Panc1 (cell line): ENCODE data around the gene UNC5B. TPM values are rescaled to one million over a fixed set of nuclear protein-coding genes. Genes with fewer than 3 reads are reported as not detected.

Source experiments
- ATAC-seq: fragments of 200-7000 bp; cut with Tn5 transposase; 2 replicates; pipeline ENCODE4 v1.9.1; 2020; ENCODE audit warnings: mild to moderate bottlenecking, moderate library complexity
- BruUV-seq: library from RNA; stranded (reverse); fragments of 400-500 nt; replicated peaks from 2 replicates; lab custom pipeline; 2021; lab: Mats Ljungman, UMichigan
- CTCF ChIA-PET: fragments of 300-600 bp; sonication (Branson Sonifier 250); formaldehyde crosslinking; loops from one replicate; lab custom pipeline; 2022; ENCODE audit warnings: antibody characterized with exemption; lab: Charles Lee
- POLR2A ChIA-PET: fragments of 300-600 bp; sonication (Branson Sonifier 250); formaldehyde crosslinking; loops from one replicate; lab custom pipeline; 2022; ENCODE audit warnings: antibody characterized with exemption; lab: Charles Lee
- DNase-seq: peaks from one replicate; pipeline ENCODE4 v3.0.0-alpha.2; 2010; ENCODE audit warnings: low read depth, low spot score
- H3K27ac ChIP-seq: 2 replicates; pipeline ENCODE4 v1.5.1; 2011; ENCODE audit warnings: mild to moderate bottlenecking, low read length, inconsistent platforms
- H3K27me3 ChIP-seq: fragments of 200-500 bp; sonication (Bioruptor generic); 2 replicates; pipeline ENCODE4 v1.6.0; 2014; ENCODE audit warnings: low read length, inconsistent platforms; ENCODE audit not compliant: control insufficient read depth, insufficient read depth
- H3K36me3 ChIP-seq: fragments of 200-500 bp; sonication (Bioruptor generic); 2 replicates; pipeline ENCODE4 v1.5.1; 2014; ENCODE audit warnings: inconsistent platforms, mild to moderate bottlenecking, low read length, moderate library complexity; ENCODE audit not compliant: control insufficient read depth, insufficient read depth
- H3K4me1 ChIP-seq: 2 replicates; pipeline ENCODE4 v1.5.1; 2011; ENCODE audit warnings: inconsistent platforms, mild to moderate bottlenecking, low read length, moderate library complexity; ENCODE audit not compliant: control insufficient read depth, insufficient read depth
- H3K4me3 ChIP-seq, 2 experiments: 2 replicates each; pipeline ENCODE4 v1.5.1; 2011 to 2012; ENCODE audit warnings: low read depth in 2 of 2, low read length in 2 of 2, mild to moderate bottlenecking in 2 of 2, inconsistent platforms in 1 of 2, moderate library complexity in 1 of 2
- H3K9me3 ChIP-seq: fragments of 200-500 bp; sonication (Bioruptor generic); 2 replicates; pipeline ENCODE4 v1.5.1; 2014; ENCODE audit warnings: low read depth, mild to moderate bottlenecking, inconsistent platforms, low read length, moderate library complexity; ENCODE audit not compliant: control insufficient read depth, insufficient read depth
- POLR2AphosphoS5 ChIP-seq: IDR thresholded peaks from 2 replicates; pipeline ENCODE4 v1.6.1; 2012; ENCODE audit warnings: mild to moderate bottlenecking, low read depth, low read length, moderate library complexity
- SIN3A ChIP-seq: IDR thresholded peaks from 2 replicates; pipeline ENCODE4 v1.6.1; 2012; ENCODE audit warnings: low read depth, mild to moderate bottlenecking, low read length, moderate library complexity, borderline replicate concordance; ENCODE audit not compliant: insufficient read depth
- TCF7L2 ChIP-seq: IDR thresholded peaks from 2 replicates; pipeline ENCODE4 v1.6.1; 2011; ENCODE audit warnings: mild to moderate bottlenecking, low read depth, low read length, inconsistent platforms
- in situ Hi-C: cut with HindIII; loops from 2 replicates; pipeline ENCODE4 v1.10.0; 2016; ENCODE audit warnings: low sequenced_read_pairs, low pct_unique_long_range_greater_than_20kb
- intact Hi-C: fragments of 100-400 bp; cut with micrococcal nuclease; formaldehyde crosslinking; loops from one replicate; pipeline ENCODE4 v1.10.0; 2022; ENCODE audit not compliant: unreplicated experiment
- total RNA-seq: library from RNA; stranded (reverse); gene quantifications from one replicate; pipeline ENCODE4 v1.2.1, GENCODE V29; 2021; ENCODE audit not compliant: unreplicated experiment
- TF ChIP-seq, protein P1 (sequence below), 2 experiments: IDR thresholded peaks; 2 replicates each; pipeline ENCODE4 v1.6.1; 2011 to 2012; ENCODE audit warnings: low read depth in 2 of 2, control low read depth in 1 of 2, low read length in 1 of 2, mild to moderate bottlenecking in 1 of 2, moderate library complexity in 1 of 2; ENCODE audit not compliant: insufficient read depth in 1 of 2
- TF ChIP-seq, protein P2 (sequence below): fragments of 450-650 bp; IDR thresholded peaks from 2 replicates; pipeline ENCODE4 v1.5.1; 2017; ENCODE audit warnings: mild to moderate bottlenecking

UNC5B gene
- total RNA-seq, 1 experiment from 2014 or later = 1.1 TPM

DNA sequence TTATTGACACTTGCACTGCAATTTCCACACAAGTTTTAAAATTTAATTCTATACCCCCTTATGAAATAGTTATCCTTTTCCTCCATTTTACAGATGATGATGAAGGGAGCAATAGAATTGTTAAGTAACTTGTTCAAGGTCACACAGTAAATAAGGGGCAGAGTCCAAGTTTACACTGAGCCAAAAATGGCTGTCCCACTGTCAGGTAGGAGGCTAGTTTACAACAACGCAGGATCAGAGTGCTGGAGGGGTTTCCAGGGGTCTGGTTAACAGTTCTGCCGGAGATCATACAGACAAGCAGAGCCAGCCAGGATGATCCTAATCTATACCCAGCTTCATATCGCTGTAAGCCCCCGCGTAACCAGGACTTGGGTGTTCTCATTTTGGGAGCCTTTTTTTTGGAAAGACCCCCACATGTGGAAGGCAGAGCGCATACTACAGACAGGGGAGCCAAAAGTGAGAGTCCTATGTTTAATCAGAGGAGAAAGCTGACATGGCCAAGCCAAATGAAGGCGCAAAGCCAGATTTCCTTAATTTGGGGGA is 524 bp upstream of the UNC5B start:
- Histone ChIP-seq H3K36me3 (peaks cover 4% of the 10 kb centered on the region; the same call in 1 of the 2 replicates), H3K27ac (no peak overlapping the region), H3K4me3 (peak overlapping the region; percentile 51 to 54), H3K9me3 (no peaks in the 10 kb centered on the region), H3K4me1 (peaks cover 19% of the 10 kb centered on the region), H3K27me3 (peaks cover 41% of the 10 kb centered on the region)
- ChIA-PET CTCF (no interaction called here), POLR2A (no interaction called here)
- DNase-seq (no peak), ATAC-seq (no peak)
- BruUV-seq = no TSS peak
- in situ Hi-C loops = no loop called here
- intact Hi-C loops = no loop called here
- TF ChIP-seq TCF7L2 (no peak), POLR2AphosphoS5 (no peak), SIN3A (no peak)
- TF ChIP-seq, protein P1, sequence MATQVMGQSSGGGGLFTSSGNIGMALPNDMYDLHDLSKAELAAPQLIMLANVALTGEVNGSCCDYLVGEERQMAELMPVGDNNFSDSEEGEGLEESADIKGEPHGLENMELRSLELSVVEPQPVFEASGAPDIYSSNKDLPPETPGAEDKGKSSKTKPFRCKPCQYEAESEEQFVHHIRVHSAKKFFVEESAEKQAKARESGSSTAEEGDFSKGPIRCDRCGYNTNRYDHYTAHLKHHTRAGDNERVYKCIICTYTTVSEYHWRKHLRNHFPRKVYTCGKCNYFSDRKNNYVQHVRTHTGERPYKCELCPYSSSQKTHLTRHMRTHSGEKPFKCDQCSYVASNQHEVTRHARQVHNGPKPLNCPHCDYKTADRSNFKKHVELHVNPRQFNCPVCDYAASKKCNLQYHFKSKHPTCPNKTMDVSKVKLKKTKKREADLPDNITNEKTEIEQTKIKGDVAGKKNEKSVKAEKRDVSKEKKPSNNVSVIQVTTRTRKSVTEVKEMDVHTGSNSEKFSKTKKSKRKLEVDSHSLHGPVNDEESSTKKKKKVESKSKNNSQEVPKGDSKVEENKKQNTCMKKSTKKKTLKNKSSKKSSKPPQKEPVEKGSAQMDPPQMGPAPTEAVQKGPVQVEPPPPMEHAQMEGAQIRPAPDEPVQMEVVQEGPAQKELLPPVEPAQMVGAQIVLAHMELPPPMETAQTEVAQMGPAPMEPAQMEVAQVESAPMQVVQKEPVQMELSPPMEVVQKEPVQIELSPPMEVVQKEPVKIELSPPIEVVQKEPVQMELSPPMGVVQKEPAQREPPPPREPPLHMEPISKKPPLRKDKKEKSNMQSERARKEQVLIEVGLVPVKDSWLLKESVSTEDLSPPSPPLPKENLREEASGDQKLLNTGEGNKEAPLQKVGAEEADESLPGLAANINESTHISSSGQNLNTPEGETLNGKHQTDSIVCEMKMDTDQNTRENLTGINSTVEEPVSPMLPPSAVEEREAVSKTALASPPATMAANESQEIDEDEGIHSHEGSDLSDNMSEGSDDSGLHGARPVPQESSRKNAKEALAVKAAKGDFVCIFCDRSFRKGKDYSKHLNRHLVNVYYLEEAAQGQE (IDR thresholded peaks at IDR 0.05; ENCODE audit: insufficient read depth in 1 of 2, low read depth in 2 of 2, low read length in 1 of 2) = no peak
- TF ChIP-seq, protein P2, sequence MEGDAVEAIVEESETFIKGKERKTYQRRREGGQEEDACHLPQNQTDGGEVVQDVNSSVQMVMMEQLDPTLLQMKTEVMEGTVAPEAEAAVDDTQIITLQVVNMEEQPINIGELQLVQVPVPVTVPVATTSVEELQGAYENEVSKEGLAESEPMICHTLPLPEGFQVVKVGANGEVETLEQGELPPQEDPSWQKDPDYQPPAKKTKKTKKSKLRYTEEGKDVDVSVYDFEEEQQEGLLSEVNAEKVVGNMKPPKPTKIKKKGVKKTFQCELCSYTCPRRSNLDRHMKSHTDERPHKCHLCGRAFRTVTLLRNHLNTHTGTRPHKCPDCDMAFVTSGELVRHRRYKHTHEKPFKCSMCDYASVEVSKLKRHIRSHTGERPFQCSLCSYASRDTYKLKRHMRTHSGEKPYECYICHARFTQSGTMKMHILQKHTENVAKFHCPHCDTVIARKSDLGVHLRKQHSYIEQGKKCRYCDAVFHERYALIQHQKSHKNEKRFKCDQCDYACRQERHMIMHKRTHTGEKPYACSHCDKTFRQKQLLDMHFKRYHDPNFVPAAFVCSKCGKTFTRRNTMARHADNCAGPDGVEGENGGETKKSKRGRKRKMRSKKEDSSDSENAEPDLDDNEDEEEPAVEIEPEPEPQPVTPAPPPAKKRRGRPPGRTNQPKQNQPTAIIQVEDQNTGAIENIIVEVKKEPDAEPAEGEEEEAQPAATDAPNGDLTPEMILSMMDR = no peak

DNA sequence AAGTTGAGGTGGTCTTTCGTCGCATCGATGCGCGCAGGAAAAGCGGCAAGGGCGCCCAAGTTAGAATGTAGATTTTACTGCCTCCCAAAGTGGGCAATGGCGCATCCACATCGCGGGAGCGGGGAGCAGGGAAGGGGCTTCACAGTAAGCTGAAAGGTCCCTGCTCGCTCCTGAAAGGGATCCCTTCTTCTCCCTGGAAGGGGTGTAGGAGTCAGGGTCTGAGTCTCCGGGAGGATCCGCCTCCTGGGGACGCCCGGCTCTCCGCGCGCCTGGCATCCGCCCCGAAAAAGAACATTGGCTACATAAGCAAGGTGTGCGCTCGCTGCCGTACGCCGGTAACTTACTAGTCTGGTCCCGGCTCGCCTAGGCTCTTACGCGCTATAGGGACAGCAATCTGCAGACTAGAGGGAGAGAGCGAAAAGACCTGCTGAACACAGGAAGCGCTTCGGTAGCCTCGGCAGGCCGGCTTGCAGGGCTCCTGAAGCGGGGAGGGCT is 804 bp downstream of the UNC5B start:
- H3K4me3 ChIP-seq = peak overlapping the region; percentile 51 to 54
- no peak overlapping the region for H3K27ac ChIP-seq
- peaks cover 41% of the 10 kb centered on the region for H3K27me3 ChIP-seq
- peak; percentile 50 for ATAC-seq
- ChIA-PET CTCF (interaction anchor here (0.7 to 1.1 kb wide), 2 partner anchors 308 to 310 kb away, joined by 3 read pairs; no protein-coding TSS in a partner anchor), POLR2A (no interaction called here)
- no peaks in the 10 kb centered on the region for H3K9me3 ChIP-seq
- in situ Hi-C loops (no loop called here), intact Hi-C loops (no loop called here)
- no peak for DNase-seq
- no TSS peak for BruUV-seq
- H3K36me3 ChIP-seq = peaks cover 4% of the 10 kb centered on the region; the same call in 1 of the 2 replicates
- TF ChIP-seq SIN3A (no peak), POLR2AphosphoS5 (no peak)
- TF ChIP-seq, protein P1 (IDR thresholded peaks at IDR 0.05; ENCODE audit: insufficient read depth in 1 of 2, low read depth in 2 of 2, low read length in 1 of 2) = no peak
- peaks cover 19% of the 10 kb centered on the region for H3K4me1 ChIP-seq
